ENCODE data around the gene LRP2BP.
A peak's percentile ranks its signal among the peaks of the same experiment; 100 is the strongest.
"Not testable (repeated sequence)": the region's sequence is repeated elsewhere in the genome, so short reads cannot be mapped to it uniquely, and the experiment has no call there.

The LRP2BP gene

DNA sequence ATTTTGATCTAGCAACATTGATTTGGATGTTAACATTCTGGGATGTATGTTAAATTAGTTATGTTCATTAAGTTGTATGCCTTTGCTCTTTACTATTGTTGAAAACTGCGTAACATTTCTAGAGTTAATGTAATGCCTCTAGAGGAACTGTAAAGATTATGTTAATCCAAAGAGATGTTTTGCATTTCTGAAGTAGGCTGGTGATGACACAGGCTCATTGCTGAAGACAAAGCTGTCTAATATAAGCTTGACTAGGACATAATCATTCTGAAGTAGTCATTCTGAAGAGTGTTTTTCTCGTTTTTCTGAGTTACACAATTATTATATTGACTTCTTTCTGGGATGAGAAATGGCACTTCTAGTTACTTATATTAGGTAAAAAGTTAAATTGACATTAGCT, 72.9 kb downstream of the LRP2BP start:
- no peak for DNase-seq

DNA sequence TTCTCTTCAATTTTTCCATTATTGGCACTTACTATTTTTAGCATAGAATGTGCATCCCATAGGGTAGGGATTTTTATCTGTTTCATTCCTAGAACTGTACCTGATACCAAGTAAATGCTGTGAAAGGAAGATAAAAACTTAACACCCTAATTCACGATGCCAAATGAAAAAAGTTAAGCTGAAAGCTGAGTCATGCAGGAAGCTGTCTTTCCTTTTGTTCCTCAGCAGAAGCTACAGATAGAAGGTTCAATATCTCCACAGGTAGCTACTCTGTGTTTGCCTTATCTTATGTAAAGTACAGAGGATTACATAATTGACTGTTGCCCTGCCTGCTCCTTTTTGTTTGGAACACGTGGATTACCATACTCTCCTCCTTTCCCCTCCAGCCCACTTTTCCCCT, 77.0 kb downstream of the LRP2BP start:
- peak; percentile 83 for DNase-seq

DNA sequence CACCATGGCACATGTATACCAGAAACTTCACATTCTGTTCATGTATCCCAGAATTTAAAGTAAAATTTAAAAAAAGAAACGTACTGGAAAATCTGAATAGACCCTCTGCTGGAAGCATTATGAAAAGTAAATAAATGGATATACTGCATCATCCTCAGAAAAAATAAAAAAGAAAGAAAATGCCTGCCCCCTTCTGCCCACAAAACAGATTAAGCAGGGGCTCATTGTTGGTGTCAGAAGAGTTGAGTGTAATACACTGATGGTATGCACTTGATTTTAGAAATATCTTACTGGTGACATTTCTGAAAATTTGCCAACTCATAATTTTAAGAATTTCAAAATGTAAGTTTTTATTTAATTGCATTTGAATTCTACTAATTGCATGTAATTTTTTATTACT, 77.8 kb downstream of the LRP2BP start:
- peak; percentile 29 for DNase-seq

DNA sequence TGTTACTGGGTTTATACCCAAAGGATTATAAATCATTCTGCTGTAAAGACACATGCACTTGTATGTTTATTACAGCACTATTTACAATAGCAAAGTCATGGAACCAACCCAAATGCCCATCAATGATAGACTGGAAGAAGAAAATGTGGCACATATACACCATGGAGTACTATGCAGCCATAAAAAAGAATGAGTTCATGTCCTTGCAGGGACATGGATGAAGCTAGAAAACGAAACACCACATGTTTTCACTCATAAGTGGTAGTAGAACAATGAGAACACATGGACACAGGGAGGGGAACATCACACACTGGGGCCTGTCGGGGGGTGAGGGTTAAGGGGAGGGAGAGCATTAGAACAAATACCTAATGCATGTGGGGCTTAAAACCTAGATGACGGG, 78.3 kb downstream of the LRP2BP start:
- DNase-seq: not testable (repeated sequence)

Measured in OCI-M1 (cell line).